GM12892 (cell line): Measurements from ENCODE around the gene WWC1.

Experiments
- DNase-seq: peaks from one replicate; pipeline ENCODE4 v3.0.0; 2011; ENCODE audit not compliant: insufficient read length
- FAIRE-seq: peaks from 2 replicates; lab custom pipeline; 2011; peaks lifted over from hg19 to GRCh38; lab: Jason Lieb, UNC
- POLR2A ChIP-seq: IDR thresholded peaks from 2 replicates; pipeline ENCODE4 v1.6.1; 2011; ENCODE audit warnings: low read depth, low read length, control low read depth
- POLR2AphosphoS5 ChIP-seq: IDR thresholded peaks from 2 replicates; pipeline ENCODE4 v1.6.1; 2011; ENCODE audit warnings: low read depth, low read length, control low read depth
- TAF1 ChIP-seq: IDR thresholded peaks from 2 replicates; pipeline ENCODE4 v1.6.1; 2011; ENCODE audit warnings: low read depth, mild to moderate bottlenecking, control low read depth, low read length, borderline replicate concordance

The WWC1 gene

DNA sequence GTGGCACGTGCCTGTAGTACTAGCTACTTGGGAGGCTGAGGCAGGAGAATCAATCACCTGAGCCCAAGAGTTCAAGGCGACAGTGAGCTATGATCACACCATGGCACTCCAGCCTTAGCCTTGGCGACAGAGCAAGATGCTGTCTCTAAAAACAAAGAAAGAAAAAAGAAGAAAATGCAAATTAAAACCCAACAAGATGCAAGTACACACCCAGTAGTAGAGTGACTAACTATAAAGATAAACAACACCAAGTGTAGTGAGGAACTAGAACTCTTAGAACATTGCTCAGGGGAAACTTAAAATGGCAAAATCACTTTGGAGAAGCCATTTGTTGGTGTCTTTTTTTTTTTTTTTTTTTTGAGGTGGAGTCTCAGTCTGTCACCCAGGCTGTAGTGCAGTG is 160.1 kb downstream of the WWC1 start:
- FAIRE-seq (no peak), DNase-seq (no peak)
- TF ChIP-seq POLR2AphosphoS5 (no peak), POLR2A (no peak), TAF1 (no peak)

- no peak for FAIRE-seq
- TF ChIP-seq POLR2A (no peak), TAF1 (no peak), POLR2AphosphoS5 (no peak)
Observed at GRCh38 chr5:168455201-168455600, 163.8 kb downstream of the WWC1 start.

DNA sequence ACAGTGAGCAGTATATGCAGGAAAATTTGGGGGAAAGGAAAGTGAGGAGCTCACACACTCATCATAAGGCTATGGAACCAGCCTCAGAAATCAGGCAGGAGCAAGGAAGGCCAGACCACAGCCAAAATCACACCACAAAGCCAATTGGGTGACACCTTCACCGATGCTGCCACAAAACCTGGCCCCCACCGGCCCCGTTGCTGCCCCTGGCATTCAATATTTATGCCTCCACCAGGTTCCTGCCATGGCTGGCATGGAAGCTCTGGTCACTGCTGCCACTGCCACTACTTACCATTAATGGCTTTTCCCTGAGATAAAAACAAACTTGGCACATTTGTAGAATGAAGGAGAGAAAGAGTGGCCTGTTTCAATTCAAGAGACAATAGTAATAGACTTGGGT is 166.1 kb downstream of the WWC1 start:
- FAIRE-seq, result no peak
- no peak for DNase-seq
- no peak for TF ChIP-seq POLR2A
- TF ChIP-seq POLR2AphosphoS5, result no peak
- TF ChIP-seq TAF1, result no peak

More at GRCh38 chr5:168455201-168455600, 163.8 kb downstream of the WWC1 start:
- no peak for DNase-seq

GRCh38 chr5:168460606-168461005 is 169.2 kb downstream of the WWC1 start:
- FAIRE-seq (no peak), DNase-seq (no peak)
- no peak for TF ChIP-seq POLR2A
- no peak for TF ChIP-seq POLR2AphosphoS5
- no peak for TF ChIP-seq TAF1

DNA sequence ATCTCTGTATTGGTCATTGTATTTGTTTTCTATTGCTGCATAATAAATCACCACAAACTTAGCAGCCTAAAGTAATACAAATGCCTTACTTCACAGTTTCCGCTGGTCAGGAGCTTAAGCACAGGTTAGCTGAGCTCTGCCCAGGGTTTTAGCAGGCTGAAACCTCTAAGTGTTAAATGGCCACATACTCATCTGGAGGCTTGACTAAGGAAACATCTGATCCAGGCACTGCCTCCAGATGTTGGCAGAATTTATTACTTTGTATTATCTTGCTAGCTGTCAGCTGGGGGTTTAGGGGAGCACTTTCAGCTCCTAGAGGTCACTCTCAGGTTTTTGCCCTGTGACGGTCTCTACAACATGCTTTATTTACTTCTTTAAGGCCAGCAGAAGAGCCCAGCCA is 171.6 kb downstream of the WWC1 start:
- DNase-seq (no peak), FAIRE-seq (no peak)
- TF ChIP-seq POLR2AphosphoS5 (no peak), TAF1 (no peak), POLR2A (no peak)

DNA sequence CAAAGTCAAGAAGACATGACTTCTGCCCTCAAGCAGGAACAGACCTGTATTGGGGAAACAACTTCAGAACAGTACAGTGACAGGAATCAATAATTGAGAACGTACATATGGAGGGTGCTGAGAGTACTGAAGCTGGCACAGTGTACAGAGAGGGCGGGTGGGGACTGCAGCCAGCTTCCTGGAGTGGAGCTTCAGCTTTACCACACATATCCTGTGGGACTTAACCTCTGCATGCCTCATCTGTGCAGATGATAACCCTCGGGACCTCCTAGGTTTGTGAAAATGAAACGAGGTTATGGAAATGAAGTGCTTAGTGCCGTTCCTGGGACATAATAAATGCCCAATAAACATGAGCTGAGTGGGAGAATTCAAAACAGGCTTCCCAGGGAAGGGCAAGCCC is 172.8 kb downstream of the WWC1 start:
- FAIRE-seq (no peak), DNase-seq (no peak)

DNA sequence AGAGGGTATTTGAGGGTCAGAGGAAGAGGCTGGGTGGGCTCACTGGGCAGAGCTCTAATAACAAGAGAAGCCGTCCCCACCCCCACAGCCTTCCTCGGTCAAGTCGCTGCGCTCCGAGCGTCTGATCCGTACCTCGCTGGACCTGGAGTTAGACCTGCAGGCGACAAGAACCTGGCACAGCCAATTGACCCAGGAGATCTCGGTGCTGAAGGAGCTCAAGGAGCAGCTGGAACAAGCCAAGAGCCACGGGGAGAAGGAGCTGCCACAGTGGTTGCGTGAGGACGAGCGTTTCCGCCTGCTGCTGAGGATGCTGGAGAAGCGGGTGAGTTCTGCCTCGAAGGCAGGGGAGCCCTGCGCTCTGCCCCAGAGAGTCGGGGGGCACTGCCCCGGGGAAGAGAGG is 173.2 kb downstream of the WWC1 start:
- no peak for TF ChIP-seq POLR2A
- no peak for TF ChIP-seq POLR2AphosphoS5
- TF ChIP-seq TAF1, result no peak
- FAIRE-seq (no peak), DNase-seq (no peak)

More for the DNA sequence above, 172.8 kb downstream of the WWC1 start:
- TF ChIP-seq TAF1 (no peak), POLR2A (no peak), POLR2AphosphoS5 (no peak)

- FAIRE-seq (no peak), DNase-seq (no peak)
- TF ChIP-seq POLR2A (no peak), POLR2AphosphoS5 (no peak)
Observed at GRCh38 chr5:168467755-168468330, 176.4 kb downstream of the WWC1 start.

- FAIRE-seq (no peak), DNase-seq (no peak)
- TF ChIP-seq TAF1 (no peak), POLR2AphosphoS5 (no peak), POLR2A (no peak)
Observed at GRCh38 chr5:168468836-168469235, 177.4 kb downstream of the WWC1 start.

DNA sequence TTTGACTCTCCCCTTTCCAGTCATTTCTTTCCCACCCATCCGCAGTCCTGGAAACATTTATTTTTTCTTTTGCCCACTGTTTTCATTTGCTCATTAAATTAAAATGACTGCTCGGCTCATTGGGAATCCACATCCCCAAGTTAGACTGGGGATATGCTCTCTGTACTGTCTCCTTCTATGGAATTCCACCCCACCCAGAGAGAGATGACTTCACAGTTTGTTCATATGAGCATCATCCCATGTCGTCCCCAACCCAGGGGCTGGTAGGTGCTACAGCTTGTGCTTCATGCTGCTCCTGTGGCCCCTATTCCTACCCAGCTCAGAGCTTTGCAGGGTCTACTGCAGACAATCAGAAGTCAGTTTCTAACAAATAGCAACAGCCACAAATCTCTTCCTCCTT is 178.4 kb downstream of the WWC1 start:
- no peak for DNase-seq

DNA sequence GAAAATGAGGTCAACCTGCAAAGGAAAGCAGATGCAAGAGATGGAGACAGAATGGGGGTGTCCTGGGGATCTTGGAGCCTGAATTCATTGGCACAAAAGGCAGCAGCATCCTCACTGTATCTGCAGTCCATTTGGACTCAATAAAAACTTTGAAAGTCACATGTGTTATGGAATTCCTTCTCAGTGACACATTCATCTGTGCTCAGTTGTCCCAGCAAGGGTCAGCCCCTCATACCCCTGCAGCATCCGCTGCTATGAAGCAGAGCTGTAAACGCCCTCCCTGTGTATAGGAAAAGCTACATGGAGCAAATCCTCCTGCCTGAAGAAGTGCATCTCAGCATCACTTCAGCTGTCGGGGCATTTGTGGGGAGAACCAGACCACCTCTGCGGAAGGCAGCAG is 180.3 kb downstream of the WWC1 start:
- TF ChIP-seq TAF1 (no peak), POLR2AphosphoS5 (no peak), POLR2A (no peak)
- DNase-seq (no peak), FAIRE-seq (no peak)

More for the DNA sequence above, 178.4 kb downstream of the WWC1 start:
- TF ChIP-seq POLR2A (no peak), TAF1 (no peak), POLR2AphosphoS5 (no peak)
- no peak for FAIRE-seq

GRCh38 chr5:168472329-168472728 is 180.9 kb downstream of the WWC1 start:
- TF ChIP-seq TAF1 (no peak), POLR2A (no peak), POLR2AphosphoS5 (no peak)
- no peak for DNase-seq
- FAIRE-seq, result no peak

DNA sequence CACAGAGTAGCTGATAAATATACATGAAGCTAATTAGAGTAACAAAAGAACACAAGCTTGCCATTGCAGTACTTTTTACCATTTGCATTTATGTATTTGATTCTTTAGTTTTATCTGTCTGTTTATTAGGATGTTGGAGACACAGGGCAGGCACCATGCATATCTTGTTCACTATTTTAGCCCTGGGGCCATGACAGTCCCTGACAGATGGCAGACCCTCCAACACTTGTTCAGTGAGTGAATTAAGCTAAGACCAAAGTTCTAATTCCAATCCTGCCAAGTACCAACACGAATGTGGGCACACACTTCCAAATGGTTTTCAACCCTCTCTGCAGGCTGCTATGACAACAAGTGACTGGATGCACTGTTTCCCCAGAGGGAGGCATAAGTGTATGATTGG is 182.9 kb downstream of the WWC1 start:
- no peak for DNase-seq
- TF ChIP-seq POLR2AphosphoS5, result no peak
- TF ChIP-seq POLR2A, result no peak
- TF ChIP-seq TAF1, result no peak
- FAIRE-seq, result no peak
